Hypothalamus (tissue), 51 donors: ENCODE data around the gene KIF26A.

Experiments used
- DNase-seq, 51 donors: peaks; one replicate each; lab custom pipeline; 2025; lab: John Stamatoyannopoulos, UW

Gene KIF26A

GRCh38 chr14:104187931-104188726, 49.7 kb downstream of the KIF26A start:
- DNase-seq, result no peak

GRCh38 chr14:104188727-104189400, 50.5 kb downstream of the KIF26A start:
- no peak for DNase-seq

GRCh38 chr14:104189629-104190335, 51.4 kb downstream of the KIF26A start:
- DNase-seq, result no peak

GRCh38 chr14:104190396-104191000, 52.1 kb downstream of the KIF26A start:
- DNase-seq, result no peak

GRCh38 chr14:104191409-104191997, 53.1 kb downstream of the KIF26A start:
- no peak for DNase-seq

- DNase-seq, result no peak
Measured at GRCh38 chr14:104192146-104192882, 53.9 kb downstream of the KIF26A start.

- no peak for DNase-seq
Measured at GRCh38 chr14:104192883-104193245, 54.5 kb downstream of the KIF26A start.

GRCh38 chr14:104194016-104194415, 55.6 kb downstream of the KIF26A start:
- DNase-seq, result no peak

- no peak for DNase-seq
Measured at GRCh38 chr14:104194716-104195115, 56.3 kb downstream of the KIF26A start.

GRCh38 chr14:104195361-104195760, 57.0 kb downstream of the KIF26A start:
- no peak for DNase-seq

GRCh38 chr14:104195878-104196277, 57.5 kb downstream of the KIF26A start:
- DNase-seq, result peak in 3 of 51 donors; percentile 13 to 36 (median 14)

GRCh38 chr14:104196461-104197140, 58.2 kb downstream of the KIF26A start:
- peak in 3 of 51 donors; percentile 19 to 34 (median 21) for DNase-seq

GRCh38 chr14:104197449-104198247, 59.3 kb downstream of the KIF26A start:
- no peak for DNase-seq

- no peak for DNase-seq
Measured at GRCh38 chr14:104199266-104199895, 61.0 kb downstream of the KIF26A start.

- DNase-seq, result no peak
Measured at GRCh38 chr14:104200106-104200505, 61.7 kb downstream of the KIF26A start.

- no peak for DNase-seq
Measured at GRCh38 chr14:104200591-104200990, 62.2 kb downstream of the KIF26A start.

GRCh38 chr14:104201063-104201462, 62.7 kb downstream of the KIF26A start:
- no peak for DNase-seq

GRCh38 chr14:104201496-104201895, 63.1 kb downstream of the KIF26A start:
- DNase-seq, result no peak
